Measurements from ENCODE around the gene NCEH1. TPM values are rescaled to one million over a fixed set of nuclear protein-coding genes. Genes with fewer than 3 reads are reported as not detected.

The NCEH1 gene
- total and polyA plus RNA-seq, 2 of the 4 experiments (the other 2 are of a cell fraction): 22.3 to 23.3 TPM

DNA sequence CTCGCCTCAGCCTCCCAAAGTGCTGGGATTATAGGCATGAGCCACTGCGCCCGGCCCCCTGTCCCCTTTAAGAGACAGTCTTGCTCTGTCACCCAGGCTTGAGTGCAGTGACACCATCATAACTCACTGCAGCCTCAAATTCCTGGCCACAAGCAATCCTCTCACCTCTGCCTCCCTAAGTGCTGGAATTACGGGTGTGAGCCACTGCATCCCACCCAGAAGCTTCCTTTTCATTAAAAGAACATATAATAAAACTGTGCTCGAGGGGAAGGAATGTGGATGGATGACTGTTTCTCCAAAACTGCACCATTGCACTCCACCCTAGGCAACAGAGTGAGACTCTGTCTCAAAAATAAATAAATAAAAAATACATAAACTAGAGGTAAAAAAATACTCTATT lies 70.1 kb downstream of the NCEH1 start:
- Histone ChIP-seq H2BK15ac (ENCODE audit: low read depth, low read length) (no peak overlapping the region), H3K9me3 (ENCODE audit: control insufficient read depth, insufficient read depth, low read length) (no peaks in the 10 kb centered on the region), H3K4ac (ENCODE audit: low read depth, low read length) (no peak overlapping the region), H2AFZ (replicated peaks; ENCODE audit: low read length, poor library complexity) (no peak overlapping the region), H3K18ac (ENCODE audit: low read depth, low read length) (no peak overlapping the region), H3K9me1 (ENCODE audit: insufficient read depth, low read length) (peaks cover 9% of the 10 kb centered on the region), H3K79me1 (ENCODE audit: low read depth in 1 of 2, low read length in 2 of 2) (peaks cover 4 to 36% of the 10 kb centered on the region in 2 experiments; a peak in 3 of 4 replicates), H3K14ac (replicated peaks; ENCODE audit: low read depth, low read length) (no peak overlapping the region), H4K20me1 (ENCODE audit: insufficient read depth, low read length) (no peaks in the 10 kb centered on the region), H3K23ac (ENCODE audit: low read depth, low read length) (no peak overlapping the region), H3K4me3 (ENCODE audit: insufficient read depth, low read depth, low read length) (no peak overlapping the region), H3K36me3 (ENCODE audit: control insufficient read depth, insufficient read depth, low read length) (peaks cover 12% of the 10 kb centered on the region), H3K56ac (ENCODE audit: extremely low read depth, insufficient read depth, low read length) (no peak overlapping the region), H2BK5ac (ENCODE audit: low read depth, low read length, poor library complexity, severe bottlenecking) (no peak overlapping the region), H3K27ac (ENCODE audit: insufficient read depth, low read length) (no peak overlapping the region), H2BK20ac (ENCODE audit: low read depth, low read length) (no peak overlapping the region), H2AK9ac (replicated peaks; ENCODE audit: low read depth, low read length, poor library complexity) (no peak overlapping the region), H3K4me1 (ENCODE audit: control insufficient read depth, insufficient read depth, low read length) (no peaks in the 10 kb centered on the region; the same call in 1 of the 2 replicates), H4K8ac (ENCODE audit: low read depth in 2 of 2, low read length in 2 of 2) (no peak overlapping the region), H2BK120ac (ENCODE audit: low read depth, low read length) (no peak overlapping the region), H3K27me3 (ENCODE audit: control insufficient read depth, insufficient read depth, low read length) (no peaks in the 10 kb centered on the region), H3K4me2 (ENCODE audit: low read depth, low read length) (no peak overlapping the region), H2AK5ac (ENCODE audit: low read depth, low read length) (no peak overlapping the region), H4K5ac (ENCODE audit: low read depth, low read length) (no peak overlapping the region), H4K91ac (ENCODE audit: insufficient read depth, low read depth, low read length) (no peak overlapping the region), H3K9ac (ENCODE audit: low read depth, low read length) (no peak overlapping the region)
- ChIA-PET CTCF (interaction anchor here (0.7 to 1.4 kb wide), 2 partner anchors 69 to 130 kb away, joined by 3 read pairs; no protein-coding TSS in a partner anchor), POLR2A (ENCODE audit: unreplicated experiment) (no interaction called here)
- WGBS, 2 experiments (ENCODE audit: extremely low coverage in 2 of 2, insufficient read length in 1 of 2): no CpG with 5 or more reads among the region's 5 CpGs
- ATAC-seq (ENCODE audit: low read depth) (no peak), DNase-seq (no peak)
- TF ChIP-seq ELK1 (IDR thresholded peaks at IDR 0.05; ENCODE audit: borderline replicate concordance, low read depth, low read length) (no peak), CEBPB (IDR thresholded peaks at IDR 0.05; ENCODE audit: low read depth, low read length) (no peak), NFE2L2 (IDR thresholded peaks at IDR 0.05; ENCODE audit: low read depth, low read length) (no peak), CHD1 (IDR thresholded peaks at IDR 0.05; ENCODE audit: low read depth, low read length) (no peak), MAZ (IDR thresholded peaks at IDR 0.05; ENCODE audit: borderline replicate concordance, low read depth, low read length) (no peak), POLR2A (IDR thresholded peaks at IDR 0.05; ENCODE audit: low read depth, low read length) (no peak), USF2 (IDR thresholded peaks at IDR 0.05; ENCODE audit: low read depth, low read length) (no peak), MAFK (IDR thresholded peaks at IDR 0.05; ENCODE audit: low read depth, low read length) (no peak), FOS (IDR thresholded peaks at IDR 0.05; ENCODE audit: low read depth, low read length) (no peak), MXI1 (IDR thresholded peaks at IDR 0.05; ENCODE audit: borderline replicate concordance, low read depth, low read length) (no peak)
- BruUV-seq (replicated peaks): no TSS peak
- dilution Hi-C loops (cut with HindIII; ENCODE audit: low sequenced_read_pairs, unreplicated experiment): no loop called here
- intact Hi-C loops (cut with micrococcal nuclease): no loop called here
- in situ Hi-C loops (cut with MboI; ENCODE audit: low sequenced_read_pairs): no loop called here

All from IMR-90 (cell line).